GF-D8 (cell line): Measurements from ENCODE around the gene DRG1.
"Not testable (repeated sequence)": the region's sequence is repeated elsewhere in the genome, so short reads cannot be mapped to it uniquely, and the experiment has no call there.

Source experiments
- DNase-seq: peaks from one replicate; lab custom pipeline; 2025; lab: John Stamatoyannopoulos, UW

Gene DRG1, protein sequence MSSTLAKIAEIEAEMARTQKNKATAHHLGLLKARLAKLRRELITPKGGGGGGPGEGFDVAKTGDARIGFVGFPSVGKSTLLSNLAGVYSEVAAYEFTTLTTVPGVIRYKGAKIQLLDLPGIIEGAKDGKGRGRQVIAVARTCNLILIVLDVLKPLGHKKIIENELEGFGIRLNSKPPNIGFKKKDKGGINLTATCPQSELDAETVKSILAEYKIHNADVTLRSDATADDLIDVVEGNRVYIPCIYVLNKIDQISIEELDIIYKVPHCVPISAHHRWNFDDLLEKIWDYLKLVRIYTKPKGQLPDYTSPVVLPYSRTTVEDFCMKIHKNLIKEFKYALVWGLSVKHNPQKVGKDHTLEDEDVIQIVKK

GRCh38 chr22:31399211-31400022 is at the start of gene DRG1:
Gene DRG1 (plus strand): TSS chr22:31399604. CDS start chr22:31399684, 80 bp downstream.
- DNase-seq: peak; percentile 88

DNA sequence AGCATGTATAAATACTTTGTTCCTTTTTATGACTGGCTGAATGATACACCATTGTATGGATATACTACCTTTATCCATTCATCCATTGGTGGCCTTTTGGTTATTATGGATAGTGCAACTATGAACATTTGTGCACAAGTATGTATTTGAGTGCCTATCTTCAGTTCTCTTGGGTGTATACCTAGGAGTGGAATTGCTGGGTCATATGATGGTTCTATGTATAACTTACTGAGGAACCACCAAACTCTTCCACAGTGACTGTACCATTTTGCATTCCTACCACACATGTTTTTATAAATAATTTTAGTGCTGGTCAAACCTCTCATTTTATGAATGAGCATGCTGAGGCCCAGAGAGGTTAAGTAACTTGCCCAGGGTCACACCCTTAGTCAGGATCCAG is 49.4 kb upstream of the DRG1 start:
- no peak for DNase-seq

DNA sequence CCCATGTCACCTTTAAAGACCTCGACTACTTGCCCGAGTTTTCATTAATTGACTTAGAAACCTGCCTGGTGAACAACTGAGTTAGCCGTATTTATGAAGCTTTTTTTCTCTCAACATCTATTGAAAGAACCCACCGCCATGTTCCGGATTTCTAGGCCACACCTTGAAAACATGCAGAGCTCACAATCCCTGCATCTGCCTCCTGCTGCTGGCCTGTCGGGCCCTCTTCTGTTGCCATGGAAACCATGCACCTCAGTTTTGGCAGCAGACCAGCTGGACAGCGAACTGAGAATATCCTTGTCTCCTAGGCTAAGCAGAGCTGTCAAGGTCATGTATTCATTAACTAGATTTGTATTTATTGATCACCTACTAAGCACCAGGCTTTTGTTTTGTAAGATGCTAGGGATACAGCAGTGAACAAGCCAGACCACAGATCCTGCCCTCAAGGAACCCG is 49.0 kb upstream of the DRG1 start:
- DNase-seq: no peak

GRCh38 chr22:31354515-31354914 is 44.9 kb upstream of the DRG1 start:
- DNase-seq: no peak

- no peak for DNase-seq
These were observed 39.4 kb upstream of the DRG1 start for GRCh38 chr22:31360029-31360428.

GRCh38 chr22:31361743-31362142 is 37.7 kb upstream of the DRG1 start:
- no peak for DNase-seq

- no peak for DNase-seq
These were observed 35.4 kb upstream of the DRG1 start for GRCh38 chr22:31363885-31364465.

DNA sequence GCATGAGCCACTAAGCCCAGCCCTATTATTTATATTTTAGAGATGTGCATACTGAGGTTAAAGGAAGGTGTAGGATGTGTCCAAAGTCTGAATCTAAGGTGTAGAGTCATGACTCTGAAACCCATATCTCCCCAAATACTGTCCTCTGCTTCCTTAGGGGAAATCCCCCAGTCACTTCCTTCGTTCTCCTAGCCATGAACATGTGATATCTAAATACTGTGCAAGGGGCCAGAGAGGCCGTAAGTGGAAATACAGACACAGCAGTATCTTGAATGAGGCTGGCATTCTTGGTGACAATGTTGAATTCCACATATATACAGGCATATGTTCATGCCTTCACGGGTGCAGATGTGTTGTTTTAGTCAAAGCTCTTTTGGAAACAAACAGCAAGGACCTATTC is 32.0 kb upstream of the DRG1 start:
- DNase-seq: no peak

- DNase-seq: no peak
These were observed 21.8 kb upstream of the DRG1 start for GRCh38 chr22:31377612-31378011.

DNA sequence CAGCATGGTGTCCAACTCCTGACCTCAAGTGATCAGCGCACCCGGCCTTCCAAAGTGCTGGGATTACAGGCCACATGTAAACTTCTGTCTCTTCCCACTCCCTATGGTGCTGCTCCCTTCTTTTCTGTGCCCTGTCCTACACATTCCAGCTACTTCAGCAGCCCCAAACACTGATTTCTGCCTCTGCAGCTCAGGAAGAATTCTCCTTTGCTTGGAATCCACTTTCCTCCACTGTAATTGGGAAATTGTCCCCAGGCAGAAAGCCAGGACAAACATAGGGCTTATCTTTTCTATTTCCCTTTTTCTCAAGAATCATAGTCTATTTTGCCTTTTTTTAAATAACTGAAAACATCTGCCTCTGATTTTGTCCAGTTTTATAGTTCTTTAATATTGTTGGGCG is 21.3 kb upstream of the DRG1 start:
- no peak for DNase-seq

- DNase-seq: not testable (repeated sequence)
These were observed 20.8 kb upstream of the DRG1 start for GRCh38 chr22:31378651-31379050.

GRCh38 chr22:31393893-31394292 is 5.5 kb upstream of the DRG1 start:
- no peak for DNase-seq

DNA sequence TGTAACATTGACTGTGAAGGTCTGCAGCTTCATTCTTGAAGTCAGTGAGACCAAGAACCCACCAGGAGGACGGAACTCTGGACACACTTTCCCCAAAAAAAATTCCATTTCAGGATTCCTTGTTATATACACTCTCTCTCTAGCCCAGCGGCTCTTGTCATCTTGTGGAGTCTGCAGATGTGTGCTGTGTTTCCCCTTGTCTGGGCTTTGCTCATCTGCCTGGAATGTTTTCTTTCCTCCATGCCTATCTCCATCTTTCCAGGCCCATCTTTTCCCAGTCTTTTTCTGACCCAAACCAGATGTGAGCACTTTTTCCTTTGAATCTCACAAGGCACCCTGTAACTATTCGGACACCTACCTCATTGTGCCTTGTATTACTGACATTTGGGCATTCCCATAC is 5.1 kb upstream of the DRG1 start:
- no peak for DNase-seq

GRCh38 chr22:31398231-31398630 is 1.2 kb upstream of the DRG1 start:
- DNase-seq: no peak

DNA sequence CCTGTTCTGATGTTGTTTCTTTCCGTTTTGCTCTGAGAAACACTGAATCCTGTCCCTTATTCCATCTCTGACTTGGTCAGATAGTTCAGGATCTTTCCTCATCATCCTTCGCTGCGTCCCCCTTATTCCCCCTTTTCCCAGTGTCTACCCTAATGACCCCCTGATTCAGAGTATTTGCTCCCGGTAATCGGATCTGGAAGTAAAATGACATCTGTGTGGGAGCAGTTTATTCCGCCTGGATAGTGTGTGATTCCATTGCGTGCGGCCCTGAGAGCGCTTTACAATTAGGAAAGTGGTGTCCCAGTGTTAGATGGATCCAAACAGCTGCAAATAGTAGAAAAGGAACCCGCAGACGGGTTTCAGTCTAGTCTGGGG is 606 bp downstream of the DRG1 start:
- DNase-seq: no peak

DNA sequence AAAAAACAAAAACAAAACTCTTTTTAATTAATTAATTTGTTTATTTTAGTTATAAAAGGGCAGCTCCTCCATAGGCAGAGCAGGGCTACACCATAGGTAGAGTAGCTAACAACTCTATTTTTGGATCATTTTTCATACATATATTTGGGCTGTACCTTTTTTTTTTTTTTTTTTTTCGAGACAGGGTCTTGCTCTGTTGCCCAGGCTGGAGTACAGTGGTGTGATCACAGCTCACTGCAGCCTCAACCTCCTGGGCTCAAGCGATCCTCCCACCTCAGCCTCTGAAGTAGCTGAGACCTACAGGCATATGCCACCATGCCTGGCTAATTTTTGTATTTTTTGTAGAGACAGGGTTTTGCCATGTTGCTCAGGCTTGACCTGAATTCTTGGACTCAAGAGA is 2.9 kb downstream of the DRG1 start:
- not testable (repeated sequence) for DNase-seq

- DNase-seq: no peak
These were observed 26.1 kb downstream of the DRG1 start for GRCh38 chr22:31425331-31426050.

DNA sequence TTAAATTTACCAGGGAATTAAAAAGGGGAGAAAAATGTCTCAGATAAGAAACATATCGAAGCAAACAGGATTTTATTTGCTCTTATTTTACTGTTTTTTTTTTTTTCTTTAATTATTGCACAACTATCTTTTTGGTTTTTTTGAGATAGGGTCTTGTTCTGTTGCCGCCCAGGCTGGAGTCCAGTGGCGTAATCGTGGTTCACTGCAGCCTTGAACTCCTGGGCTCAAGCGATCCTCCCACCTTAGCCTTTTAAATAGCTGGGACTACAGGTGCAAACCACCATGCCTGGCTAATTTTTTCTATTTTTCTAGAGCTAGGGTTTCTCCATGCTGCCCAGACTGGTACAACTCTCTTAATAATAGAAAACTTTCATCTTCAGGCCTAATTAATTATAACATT is 32.5 kb downstream of the DRG1 start:
- DNase-seq: no peak

DNA sequence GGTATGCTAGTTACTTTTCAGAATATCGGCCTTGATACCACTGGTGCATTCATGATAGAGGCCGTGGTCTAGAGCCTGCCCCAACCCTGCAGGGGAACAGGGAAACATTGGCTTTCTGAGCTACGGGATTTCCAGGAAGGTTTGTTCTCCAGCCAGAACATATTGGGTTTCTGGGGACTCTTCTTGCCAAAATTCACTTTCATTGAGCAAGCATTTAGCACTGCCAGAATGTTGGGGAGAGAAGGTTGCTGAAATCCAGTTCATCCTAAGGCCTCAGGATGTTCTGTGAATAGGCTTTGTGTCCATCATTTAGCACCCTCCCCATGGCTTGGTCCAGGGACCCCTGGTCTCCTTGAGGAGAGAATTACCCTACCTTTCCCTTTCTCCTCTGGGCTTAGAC is 36.7 kb downstream of the DRG1 start:
- no peak for DNase-seq

DNA sequence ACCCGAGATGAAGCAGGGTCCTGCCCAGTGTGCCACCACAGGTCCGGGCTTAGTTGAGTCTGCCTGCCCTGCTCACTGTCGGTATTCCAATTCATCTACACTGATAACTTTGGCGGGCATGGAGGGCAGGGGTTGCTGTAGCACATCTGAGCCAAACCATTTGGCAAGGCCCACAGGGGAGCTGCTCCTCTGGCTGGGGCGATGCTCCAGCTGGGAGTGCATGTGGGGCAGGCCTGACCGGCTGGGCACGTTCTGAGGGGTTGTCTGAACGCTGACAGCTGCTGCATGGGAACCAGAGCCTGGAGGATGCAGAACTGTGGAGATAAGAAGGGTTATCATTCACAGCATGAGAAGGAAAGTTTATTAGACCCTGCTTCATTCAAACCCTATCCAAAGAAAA is 40.4 kb downstream of the DRG1 start:
- DNase-seq: no peak

- no peak for DNase-seq
These were observed 41.3 kb downstream of the DRG1 start for GRCh38 chr22:31440681-31441080.

GRCh38 chr22:31441652-31442051 is 42.2 kb downstream of the DRG1 start:
- DNase-seq: no peak
